GM21447 (cell line): Measurements from ENCODE around the gene C13orf42.

Source experiments
- ATAC-seq: cut with Tn5 transposase; IDR thresholded peaks from one replicate; pipeline ENCODE4 v1.9.1; 2021; ENCODE audit not compliant: unreplicated experiment

Gene C13orf42

DNA sequence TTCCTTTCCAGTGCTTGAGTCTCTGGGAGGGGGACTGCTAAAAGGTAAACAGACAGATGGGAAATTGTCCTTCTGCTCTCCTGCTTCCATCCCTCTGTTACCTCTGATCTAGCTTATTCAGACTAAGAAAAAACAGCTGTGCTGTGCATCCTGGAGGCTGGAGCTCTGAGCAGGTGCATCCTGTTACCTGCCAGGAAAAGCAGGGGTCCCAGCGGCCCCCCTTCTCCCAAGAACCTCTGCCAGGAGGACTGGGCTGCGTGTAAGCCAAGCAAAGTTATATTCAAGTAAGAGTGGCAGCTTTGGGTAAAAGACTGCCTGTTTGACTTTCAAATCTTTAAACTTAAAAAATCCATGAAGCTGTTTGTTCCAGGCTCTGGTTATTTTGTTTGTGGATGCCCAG is 75.1 kb downstream of the C13orf42 start:
- no peak for ATAC-seq

DNA sequence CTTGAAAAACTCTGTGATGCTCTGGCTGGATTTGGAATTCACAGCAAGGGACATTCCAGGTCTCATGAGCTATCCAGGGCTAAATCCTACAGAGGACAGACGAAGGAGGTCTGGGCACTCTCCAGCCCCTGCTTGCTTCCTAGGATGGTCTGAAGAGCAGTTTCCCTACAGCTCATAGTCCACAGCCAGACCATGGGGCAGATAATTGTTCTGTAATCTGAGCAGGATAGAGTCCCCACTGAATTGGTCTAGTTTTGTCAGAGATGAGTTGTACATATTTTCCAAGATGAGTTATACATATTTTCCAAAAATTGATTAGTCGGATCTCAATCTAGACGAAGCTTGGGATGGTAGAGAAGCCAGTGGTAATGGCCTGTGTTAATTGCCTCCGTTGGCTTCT is 75.6 kb downstream of the C13orf42 start:
- ATAC-seq, result no peak

DNA sequence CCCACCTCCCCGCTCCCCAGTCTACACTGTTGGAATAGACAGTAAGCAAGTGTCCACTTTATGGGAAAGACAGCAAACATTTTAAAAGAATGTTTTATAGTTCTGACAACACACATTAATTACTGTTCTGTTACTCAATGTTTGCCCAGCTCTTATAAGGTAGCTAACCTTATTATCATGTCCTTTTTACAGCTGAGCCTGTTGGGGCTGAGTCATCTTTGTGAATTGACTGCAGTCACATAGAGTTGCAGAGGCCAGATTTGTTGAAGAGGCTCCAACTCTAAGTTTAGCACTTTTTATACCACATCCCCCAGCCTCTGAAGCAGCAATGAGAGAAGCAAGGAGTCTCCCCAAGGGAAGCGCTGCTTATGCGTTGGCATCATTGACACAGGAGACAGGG is 76.2 kb downstream of the C13orf42 start:
- no peak for ATAC-seq

DNA sequence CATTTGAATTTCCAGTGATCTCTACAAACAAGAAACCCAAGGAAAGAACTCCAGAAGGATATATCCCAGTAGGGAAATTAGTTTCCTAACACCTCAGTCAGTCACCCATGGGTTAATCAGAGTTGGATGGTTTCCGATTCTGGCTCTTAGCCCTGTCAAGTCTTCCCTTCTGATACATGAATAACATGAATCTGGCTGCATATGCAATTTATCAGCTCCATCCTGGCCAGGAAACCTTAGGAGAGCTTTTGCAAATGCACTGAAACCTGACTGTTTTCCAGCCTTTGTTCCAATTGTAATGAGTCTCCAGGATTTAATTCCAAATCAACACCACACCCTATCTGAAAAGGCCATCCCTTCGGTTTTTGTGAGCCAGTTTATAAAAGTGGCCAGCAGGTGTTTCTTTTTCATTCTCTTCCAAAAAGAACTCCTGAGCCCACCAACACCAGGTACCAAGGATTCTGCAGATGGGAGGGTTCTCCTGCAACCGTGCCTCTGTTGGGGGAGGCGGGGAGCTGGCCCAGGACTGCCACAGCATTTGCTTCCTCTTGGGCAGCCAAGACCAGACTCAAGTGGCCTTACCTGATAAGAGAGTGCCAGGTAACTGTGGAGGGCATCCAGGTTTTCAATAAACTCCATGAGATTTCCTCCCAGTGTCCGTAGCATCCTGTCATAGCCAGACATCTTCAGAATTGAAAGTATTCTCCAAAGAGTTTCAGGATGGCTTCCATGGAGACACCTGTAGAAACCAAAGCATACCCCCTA is 77.5 kb downstream of the C13orf42 start:
- no peak for ATAC-seq

DNA sequence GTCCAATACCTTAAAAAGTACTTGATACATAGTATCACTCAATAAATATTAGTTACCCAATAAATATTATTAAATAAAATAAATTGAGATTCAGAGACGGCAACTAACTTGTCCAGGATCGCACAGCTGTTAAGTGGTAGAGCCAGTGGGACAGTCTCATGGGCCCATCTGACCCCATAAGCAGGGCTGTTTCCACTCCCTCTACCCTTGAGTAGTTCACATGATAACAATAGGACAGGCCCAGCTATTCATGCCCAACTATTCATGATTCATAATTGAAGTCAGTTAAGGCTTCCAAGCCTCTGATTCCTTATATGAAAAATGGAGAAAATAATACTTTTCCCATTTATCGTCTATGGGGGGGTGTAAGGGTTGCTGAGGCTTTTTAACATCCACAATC is 78.2 kb downstream of the C13orf42 start:
- ATAC-seq, result no peak
